Measurements from ENCODE around the gene PMFBP1.

GRCh38 chr16:72109966-72110530, 61.9 kb downstream of the PMFBP1 start:
- no peak for TF ChIP-seq EZH2 (IDR thresholded peaks at IDR 0.05; ENCODE audit: low read length)
- TF ChIP-seq, protein P1, sequence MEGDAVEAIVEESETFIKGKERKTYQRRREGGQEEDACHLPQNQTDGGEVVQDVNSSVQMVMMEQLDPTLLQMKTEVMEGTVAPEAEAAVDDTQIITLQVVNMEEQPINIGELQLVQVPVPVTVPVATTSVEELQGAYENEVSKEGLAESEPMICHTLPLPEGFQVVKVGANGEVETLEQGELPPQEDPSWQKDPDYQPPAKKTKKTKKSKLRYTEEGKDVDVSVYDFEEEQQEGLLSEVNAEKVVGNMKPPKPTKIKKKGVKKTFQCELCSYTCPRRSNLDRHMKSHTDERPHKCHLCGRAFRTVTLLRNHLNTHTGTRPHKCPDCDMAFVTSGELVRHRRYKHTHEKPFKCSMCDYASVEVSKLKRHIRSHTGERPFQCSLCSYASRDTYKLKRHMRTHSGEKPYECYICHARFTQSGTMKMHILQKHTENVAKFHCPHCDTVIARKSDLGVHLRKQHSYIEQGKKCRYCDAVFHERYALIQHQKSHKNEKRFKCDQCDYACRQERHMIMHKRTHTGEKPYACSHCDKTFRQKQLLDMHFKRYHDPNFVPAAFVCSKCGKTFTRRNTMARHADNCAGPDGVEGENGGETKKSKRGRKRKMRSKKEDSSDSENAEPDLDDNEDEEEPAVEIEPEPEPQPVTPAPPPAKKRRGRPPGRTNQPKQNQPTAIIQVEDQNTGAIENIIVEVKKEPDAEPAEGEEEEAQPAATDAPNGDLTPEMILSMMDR (optimal IDR thresholded peaks at IDR 0.05 in 1 of 3, IDR thresholded peaks at IDR 0.05 in 1 of 3, conservative IDR thresholded peaks at IDR 0.05 in 1 of 3; ENCODE audit: extremely low read depth in 1 of 3, insufficient read depth in 2 of 3, low read length in 3 of 3), result no peak

All from keratinocyte (primary cell).